ENCODE measurements around the gene MRPS34.
A peak's percentile ranks its signal among the peaks of the same experiment; 100 is the strongest.

The MRPS34 gene

DNA sequence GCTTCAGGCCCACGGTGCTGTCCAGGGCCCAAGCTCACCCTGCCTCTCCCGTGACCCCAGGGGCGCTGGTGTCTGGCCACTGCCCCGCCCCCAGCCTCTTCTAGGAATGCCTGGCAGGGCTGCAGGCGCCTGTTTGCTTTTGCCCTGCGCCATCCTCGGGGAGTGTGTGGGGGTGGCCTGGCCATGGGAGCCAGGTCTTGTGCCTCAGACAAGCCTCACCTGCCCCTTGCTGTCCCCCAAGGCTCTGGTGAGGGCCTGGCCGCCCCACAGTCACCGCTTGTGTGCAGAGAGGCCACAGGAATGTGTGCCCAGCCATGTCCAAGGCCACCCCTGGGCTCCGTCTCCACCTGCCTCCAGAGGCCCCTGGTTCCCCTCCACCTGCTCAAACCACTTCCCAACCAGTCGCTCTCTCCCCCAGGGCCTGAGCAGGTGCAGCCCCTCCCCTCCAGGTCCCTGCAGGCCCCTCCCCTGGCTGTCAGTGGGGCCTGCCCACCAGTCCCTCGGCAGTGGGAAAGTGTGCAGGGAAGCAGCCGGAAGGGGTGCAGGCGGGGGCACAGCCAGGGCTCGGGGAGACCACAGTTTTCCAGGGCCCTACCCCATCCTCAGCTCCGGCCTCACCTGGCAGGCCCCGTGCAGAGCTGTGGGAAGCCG is 21.4 kb upstream of the MRPS34 start:
- no peak for DNase-seq

DNA sequence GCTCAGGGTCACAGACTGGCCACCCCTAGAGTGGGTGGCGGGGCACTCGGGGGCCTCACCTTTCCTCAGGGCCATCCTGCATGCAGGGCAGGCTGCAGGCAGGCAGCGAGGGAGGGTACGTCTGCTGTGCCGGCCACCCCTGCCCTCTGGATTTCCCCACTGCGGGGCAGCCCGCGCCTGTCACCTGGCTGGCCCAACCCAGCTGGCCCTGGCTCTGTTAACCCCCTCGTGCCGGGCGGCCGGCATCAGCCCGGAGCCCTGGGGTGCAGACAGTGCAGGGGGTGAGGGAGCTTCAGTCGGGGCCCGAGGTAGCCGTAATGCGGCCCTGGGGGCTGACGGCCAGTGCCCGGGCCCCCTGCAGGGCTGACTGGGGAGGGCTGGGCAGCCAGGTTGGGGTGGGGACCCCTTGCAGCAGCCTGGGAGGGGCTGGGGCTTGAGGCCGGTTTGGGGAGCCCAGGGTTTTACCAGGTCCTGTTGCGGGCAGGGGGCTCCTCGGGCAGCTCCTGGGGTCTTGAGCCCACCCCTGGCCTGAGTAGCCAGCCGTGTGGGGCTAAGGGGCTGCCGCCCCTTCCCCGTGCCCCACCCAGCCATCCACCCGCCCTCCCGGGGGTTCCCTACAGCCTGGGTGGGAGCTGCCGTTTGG is 20.8 kb upstream of the MRPS34 start, which contains the start of gene IGFALS:
IGFALS (minus strand) TSS at position 128 of the 643 bp plus-strand sequence; CDS start at position 75, 53 bp downstream.
- DNase-seq = no peak

DNA sequence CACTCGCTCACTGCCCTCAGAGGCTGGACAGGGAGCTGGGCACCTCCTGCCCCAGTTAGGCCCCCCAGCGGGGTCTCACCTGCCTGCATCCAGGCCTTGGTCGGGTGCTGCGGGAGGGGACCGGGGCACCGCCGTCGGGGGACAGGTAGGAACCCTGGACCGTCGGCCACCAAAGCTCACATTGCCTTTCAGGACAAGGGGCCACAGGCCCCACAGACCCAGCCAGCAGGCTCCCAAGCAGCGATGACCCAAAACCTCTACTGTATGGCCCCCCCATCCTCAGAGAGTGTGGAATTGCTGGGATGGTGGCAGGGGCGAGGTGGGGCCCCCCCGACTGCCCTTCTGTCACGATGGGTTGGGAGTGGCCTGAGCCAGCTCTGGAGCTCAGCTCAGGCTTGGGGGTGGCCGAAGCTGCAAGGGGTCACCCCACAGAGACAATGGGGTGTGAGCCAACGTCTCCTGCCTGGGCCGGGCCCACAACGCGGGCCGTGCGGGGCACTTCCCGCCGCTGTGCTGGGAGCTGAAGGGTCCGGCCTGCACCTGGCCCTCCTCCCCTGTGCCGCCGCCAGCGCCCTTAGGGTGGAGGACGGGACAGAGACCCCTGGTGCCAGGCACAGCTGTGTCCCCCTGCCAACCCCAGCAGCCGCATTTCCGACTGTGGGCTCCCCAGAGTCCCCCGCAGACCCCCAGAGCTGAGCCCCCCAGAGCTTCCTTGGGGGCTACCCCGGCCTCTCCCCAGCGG is 20.1 kb upstream of the MRPS34 start:
- no peak for DNase-seq

DNA sequence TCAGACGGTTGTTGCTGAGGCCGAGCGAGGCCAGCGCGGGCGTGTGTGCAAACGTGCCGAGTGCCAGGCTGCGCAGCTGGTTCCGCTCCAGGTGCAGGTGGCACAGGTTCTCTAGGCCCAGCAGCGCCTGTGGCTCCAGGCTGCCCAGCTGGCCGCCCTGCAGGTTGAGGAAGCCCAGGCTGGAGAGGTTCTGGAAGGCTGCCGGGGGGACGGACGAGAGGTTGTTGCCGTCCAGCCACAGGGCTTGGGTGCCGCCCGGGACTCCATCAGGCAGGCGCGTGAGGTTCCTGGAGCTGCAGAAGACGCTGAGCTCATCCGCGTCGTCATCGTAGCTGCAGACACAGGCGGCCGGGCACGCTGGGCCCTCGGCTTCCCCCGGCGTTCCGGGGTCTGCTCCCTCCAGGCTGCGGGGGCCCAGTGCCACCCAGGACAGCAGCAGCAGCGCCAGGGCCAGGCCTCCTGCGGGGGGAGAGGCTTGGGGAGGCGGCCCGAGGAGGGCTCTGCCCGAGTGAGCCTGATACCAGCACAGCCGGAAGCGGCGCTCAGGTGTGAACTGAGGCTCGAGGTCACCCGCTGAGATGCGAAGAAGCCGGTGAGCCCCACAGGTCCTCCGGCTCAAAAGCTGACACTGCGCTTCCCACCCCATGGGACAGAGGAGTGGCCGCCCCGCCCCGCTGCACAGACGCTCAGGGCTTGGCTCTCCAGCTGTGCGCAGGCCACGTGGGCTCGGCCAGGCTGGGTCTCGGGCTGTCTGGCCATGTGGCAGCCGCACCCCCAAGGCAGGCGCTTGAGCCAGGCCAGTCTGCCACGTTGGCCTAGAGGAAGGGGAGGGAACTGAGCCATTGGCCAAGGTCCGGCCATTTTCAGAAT is 19.2 kb upstream of the MRPS34 start:
- no peak for DNase-seq

DNA sequence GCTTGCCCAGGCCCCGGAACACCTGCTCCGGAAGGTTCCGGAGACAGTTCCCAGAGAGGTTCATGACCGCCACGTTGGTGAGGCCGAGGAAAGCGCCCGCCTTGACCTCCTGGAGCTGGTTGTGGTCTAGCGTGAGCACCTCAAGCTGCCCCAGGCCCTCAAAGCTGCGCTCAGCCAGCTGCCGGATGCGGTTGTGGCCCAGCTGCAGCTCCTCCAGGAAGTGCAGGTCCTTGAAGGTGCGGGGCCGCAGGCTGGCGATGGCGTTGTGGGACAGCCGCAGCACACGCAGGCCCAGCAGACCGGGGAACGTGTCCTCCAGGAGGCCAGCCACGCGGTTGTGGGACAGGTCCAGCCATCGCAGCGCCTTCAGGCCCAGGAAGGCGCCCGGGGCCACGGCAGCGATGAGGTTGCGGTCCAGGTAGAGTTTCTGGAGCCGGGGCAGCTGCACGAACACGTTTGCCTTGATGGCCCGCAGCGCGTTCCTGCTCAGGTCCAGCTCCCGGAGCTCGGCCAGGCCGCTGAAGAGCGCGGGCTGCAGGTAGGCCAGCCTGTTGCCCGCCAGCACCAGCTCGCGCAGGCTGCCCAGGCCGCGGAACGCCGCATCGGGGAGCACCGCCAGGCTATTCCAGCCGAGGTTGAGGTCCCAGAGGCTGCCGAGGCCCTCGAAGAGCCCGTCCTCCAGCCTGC is 18.5 kb upstream of the MRPS34 start:
- no peak for DNase-seq

DNA sequence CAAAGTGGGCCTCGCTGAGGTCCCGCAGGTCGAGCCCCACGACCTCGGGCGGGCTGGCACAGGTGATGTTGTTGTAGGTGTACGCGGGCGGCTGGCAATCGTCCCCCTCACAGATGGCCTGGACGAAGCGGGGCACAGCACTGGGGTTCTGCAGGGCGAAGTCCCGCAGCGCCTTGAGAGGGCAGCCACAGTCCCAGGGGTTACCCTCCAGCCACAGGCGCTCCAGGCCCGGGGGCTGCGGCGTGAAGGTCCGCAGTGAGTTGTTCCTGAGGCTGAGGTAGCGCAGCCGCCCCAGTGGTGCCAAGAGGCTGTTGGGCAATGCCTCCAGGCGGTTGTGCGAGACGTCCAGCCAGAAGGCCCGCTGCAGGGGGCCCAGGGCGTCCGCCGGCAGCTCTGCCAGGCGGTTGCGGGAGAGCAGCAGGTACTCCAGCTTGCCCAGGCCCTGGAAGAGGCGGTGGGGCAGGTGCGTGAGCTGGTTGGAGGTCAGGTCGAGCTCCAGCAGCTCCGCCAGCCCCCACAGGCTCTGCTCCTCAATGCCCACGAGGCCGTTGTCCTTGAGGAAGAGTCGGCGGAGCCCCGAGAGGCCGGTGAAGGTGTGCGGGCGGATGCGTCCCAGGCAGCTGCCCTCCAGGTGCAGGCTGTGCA is 17.8 kb upstream of the MRPS34 start:
- no peak for DNase-seq

DNA sequence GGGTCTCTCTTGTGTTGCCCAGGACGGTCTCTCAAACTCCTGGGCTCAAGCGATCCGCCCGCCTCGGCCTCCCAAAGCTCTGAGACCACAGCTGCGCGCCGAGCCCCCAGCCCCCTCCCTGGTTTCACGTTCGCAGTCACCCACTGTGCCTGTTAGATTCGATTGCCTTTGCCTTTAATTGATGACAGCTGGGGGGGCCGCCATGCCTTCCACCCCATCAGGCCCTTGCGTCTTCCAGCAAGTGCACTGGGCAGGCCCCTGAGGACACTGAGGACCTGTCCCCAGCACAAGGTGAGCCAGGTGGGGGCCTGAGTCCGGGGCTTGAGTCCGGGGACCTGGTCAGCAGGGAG is 17.3 kb upstream of the MRPS34 start:
- no peak for DNase-seq

DNA sequence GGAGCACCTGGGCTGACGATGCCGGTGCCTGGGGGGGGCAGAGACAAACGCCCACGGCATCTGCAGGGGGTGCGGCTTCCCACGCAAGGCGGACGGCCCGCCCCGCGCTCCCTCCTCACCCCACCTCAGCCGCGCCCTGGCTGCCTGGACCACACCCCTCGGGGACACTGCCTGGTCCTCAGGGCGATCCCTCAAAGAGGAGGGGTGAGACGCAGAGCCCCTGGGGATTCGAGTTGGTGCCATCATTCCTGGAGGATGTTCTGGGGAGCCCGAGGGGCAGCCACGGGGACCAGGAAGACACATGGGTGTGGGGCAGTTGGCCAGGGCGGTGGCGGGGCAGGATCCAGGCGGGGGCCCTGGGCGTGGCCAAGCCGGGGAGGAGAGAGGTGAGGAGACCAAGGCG is 16.7 kb upstream of the MRPS34 start:
- DNase-seq = no peak

DNA sequence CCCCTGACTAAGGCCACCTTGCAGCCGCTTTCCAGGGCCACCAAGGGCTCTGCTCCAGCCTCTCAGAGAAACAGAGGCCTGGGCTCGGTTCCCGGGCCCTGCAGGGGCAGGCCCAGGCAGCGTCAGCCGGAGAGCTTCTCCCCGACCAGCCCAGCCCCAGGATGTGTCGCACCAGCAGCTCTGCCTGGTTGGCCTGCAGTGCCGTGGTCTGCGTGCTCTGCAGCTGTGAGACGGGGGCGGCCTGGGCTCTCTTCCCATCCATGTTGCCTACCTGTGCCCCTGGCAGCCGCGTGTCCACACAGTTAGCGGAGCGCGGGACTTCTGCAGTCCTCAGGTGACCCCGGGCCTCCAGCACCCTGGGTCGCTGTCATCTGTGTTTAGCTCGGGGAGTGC is 15.8 kb upstream of the MRPS34 start:
- DNase-seq = no peak

DNA sequence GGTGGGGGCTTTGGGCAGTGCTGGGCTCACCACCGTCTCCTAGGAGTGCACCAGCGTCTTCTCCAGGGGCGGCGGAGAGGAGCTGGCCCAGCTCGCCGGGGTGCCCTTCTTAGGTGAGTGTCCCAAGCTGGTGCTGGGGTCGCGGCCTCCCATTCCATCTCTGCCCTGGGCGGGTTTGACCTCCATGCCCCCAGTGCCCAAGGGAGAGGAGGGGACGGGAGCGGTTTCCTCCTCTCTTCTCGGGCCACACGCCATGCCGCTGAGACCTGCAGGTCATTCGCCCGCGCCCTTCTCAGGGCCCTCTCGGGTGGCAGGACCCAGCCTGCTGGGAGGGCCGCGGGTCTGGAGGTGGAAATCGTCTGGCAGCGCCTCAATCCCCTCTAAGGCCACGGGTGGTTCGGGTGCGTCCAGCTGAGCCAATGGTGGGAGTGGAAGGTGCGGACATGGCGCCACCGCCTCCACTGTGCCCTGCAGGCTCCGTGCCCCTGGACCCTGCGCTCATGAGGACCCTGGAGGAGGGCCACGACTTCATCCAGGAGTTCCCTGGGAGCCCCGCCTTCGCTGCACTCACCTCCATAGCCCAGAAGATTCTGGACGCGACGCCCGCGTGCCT is 15.3 kb upstream of the MRPS34 start:
- no peak for DNase-seq

DNA sequence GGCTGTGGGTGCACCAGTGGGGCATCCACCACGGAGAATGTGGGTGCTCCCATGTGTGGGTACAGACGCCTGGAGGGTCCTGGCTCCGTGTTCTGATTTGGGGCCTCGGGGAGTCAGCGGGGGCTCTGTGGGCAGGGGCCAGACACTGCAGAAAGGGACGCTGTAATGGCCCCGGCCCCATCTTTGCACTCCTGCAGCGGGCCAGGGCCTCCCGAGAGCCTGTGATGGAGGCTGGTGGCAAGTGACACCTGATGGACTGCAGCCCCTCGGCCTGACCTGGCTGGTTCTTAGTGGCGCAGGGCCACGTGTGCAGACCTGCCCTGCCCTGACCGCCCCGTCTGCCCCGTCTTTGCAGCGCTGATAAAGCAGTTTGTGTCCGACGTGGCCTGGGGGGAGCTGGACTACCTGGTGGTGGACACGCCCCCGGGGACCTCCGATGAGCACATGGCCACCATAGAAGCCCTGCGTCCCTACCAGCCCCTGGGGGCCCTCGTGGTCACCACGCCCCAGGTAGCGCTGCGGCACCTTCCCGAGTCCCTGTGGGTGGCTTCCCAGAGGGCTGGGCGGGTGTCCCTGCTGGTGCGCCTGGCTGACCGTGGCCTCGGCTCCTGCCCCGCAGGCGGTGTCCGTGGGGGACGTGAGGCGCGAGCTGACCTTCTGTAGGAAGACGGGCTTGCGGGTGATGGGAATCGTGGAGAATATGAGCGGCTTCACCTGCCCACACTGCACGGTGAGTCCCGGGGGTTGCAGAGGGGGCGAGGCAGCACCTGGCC is 14.6 kb upstream of the MRPS34 start:
- no peak for DNase-seq

DNA sequence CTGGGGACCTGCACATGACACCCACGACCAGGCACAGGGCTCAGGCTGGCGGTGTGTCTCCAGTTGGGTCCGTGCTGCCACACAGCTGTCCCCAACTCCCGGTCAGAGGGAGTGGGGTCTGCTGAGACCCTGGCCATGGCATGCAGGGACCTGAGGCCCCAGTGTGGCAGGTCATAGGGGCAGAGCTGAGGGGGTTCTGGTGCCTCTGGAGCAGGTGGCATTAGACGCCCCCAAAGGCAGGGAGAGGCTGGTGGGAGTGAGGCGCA is 14.1 kb upstream of the MRPS34 start:
- no peak for DNase-seq

DNA sequence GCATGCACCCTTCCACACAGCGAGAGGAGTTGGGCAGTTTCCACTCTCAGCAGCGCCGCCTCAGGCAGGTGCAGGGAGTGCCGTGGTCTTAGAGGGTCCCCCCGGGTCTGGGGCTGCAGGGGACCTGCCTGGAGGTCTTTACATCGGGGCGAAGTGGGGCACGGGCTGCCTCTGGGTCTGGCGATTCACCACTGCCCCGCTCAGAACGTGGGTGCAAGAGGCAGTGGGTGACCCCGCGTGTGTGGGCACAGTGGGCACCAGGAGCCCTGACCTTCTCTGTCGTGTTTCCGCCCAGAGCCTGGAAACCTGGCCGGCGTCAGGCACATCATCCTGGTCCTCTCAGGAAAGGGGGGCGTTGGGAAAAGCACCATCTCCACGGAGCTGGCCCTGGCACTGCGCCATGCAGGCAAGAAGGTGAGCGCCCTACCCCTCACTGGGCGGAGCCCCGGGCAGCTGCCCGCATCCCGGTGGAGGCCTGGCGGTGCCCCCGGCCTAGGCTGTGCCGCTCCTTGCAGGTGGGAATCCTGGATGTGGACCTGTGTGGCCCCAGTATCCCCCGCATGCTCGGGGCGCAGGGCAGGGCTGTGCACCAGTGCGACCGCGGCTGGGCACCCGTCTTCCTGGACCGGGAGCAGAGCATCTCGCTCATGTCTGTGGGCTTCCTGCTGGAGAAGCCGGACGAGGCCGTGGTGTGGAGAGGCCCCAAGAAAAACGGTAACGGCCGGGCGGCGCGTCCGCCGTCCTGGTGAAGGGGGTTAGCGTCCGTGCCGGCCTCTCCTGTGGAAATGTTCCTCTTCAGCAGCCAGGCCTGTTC is 13.5 kb upstream of the MRPS34 start:
- DNase-seq = no peak

DNA sequence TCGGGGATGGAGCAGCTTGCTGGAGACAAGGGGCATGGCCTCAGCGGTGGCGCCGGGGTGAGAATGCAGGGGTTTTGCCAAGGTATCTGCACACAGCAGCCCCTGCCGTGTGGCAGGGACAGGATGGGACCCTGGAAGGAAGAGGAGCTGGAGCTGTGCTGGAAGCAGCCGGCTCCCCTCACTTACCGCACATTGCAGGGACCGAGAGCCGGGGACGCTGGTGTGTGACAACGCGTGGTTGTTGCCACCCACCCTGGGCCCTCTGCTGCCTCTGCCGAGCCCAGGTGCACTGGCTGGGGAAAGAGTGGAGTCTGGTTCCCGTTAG is 12.9 kb upstream of the MRPS34 start:
- no peak for DNase-seq

DNA sequence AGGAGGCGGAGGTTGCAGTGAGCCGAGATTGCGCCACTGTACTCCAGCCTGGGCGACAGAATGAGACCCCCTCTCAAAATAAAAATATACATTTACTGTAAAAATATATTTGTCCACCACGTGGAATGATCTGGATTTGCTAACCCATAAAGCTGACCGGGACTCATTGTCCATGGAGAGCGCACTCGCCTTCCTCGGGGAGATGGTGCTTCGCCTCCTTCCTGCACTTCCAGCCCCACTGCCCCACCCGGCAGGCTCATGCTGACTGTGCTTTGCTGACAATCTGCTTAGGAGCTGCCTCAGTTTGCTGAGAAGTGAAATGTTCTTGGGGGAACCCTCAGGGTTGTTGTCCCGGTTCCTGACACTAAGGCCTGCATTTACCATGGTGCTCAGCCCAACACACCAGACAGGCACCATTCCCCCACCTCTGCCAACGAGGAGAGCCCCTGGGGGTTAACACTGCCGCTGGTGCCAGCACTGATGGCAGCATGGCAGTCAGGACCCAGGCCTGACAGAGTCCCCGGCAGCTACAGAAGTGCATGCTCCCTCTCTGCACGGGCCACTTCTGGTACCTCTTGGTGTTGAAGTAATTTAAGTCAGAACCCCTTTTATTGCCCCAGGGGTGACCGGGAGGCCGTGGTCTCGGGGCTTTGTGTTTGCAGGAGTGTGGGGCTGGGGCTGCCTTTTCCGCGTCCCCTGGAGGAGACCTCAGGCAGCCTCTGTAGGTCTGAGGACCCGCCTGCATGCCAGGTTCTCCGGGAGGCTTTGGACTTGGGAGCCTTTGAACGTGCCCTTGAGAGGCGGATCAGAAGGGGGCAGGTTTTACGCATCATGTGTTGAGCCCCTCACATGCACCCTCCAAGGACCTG is 12.3 kb upstream of the MRPS34 start:
- DNase-seq = no peak

DNA sequence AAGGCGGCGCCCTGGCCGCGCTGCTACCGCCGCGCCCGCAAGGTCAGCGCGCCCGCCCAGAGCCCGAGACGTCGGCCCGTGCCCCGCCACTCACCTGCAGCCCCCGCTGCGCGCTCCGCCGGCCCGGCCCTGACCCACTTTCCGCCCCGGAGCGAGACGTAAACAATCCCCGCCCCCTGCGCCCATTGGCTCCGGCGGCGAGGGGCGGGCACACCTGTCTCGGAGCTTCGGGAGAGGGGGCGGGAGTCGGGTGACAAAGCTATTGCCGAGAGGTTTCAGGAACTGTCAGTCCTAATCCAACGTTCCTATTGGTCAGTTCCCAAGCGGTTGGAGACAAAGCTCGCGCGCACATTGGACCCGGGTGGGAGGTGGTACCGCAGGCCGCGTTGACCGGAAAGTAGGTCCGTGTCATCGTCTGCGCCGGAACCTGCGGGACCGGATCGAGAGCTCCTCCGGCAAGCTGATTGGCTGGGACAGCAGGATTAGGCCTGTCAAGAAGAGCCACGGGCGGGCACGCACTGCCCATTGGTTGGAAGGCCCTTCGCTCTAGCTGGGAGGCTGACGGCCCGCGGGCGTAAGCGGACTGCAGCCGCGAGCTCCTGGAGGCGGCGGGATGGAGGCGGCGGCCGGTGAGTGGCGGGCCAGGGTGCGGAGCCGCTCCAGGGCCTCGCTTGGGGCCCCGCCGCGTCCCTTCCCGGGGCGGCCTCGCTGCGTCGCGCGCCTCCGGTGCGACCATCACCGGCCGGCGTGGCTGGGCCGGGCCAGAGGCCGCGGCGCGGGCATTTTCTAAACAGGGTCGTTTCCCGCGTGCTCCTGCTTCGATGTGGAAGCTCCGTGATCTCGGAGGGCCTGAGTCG is 9.7 kb upstream of the MRPS34 start, which contains the start of the genes NUBP2 and SPSB3:
NUBP2 (plus strand) TSS at position 553 of the 857 bp plus-strand sequence; CDS start at position 614, 61 bp downstream.
SPSB3 (minus strand) TSS at position 164 of the 857 bp plus-strand sequence. CDS start 1,088 bp downstream, outside the sequence.
- peak; percentile 99 to 100 (median 100) for DNase-seq

DNA sequence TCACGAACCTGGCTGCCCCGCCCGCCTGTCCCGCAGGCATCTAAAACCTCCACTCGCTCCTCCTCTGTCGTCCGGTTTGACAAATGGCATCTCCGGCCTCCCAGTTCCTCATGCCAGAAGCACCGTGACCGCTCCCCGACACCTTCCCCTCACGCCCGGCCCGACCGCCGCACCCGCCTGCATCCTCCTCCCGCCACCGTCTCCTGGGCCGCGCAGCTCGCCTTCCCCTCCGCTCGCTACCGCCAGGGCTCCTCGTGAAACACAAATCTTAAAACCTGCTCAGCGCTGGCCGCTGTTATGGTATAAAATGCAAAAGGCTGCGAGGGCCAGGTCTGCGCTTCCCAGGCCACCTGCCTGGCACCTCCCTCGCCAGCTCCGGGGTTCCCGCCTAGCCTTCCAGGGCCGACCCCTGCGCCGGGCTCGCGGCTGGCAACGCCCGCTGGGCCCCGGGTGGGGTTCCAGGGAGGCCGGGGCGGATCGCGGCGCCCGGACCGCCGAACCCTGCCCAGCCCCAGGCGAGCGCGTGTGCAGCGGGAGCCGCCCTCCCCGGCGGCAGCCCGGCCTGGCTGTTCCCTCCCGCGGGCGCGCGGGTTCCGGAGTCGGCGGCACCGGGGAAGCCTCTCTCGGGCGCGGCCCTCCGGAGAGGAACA is 8.9 kb upstream of the MRPS34 start:
- peak in 2 of 3 donors; percentile 32 to 62 for DNase-seq
